Activated CD4-positive, CD25-positive, alpha-beta regulatory T cell treated with anti-CD3 and anti-CD28 coated beads, Interleukin-2, amount 50 U/mL, for 16 hours (primary cell): ENCODE data around the gene HPSE.

ENCODE experiments used
- DNase-seq: peaks from one replicate; pipeline ENCODE4 v3.0.0-alpha.2; 2020; ENCODE audit warnings: low read depth, low spot score

Gene HPSE

GRCh38 chr4:83334425-83335241, at the start of gene HPSE:
TSS of gene HPSE (minus strand) at chr4:83334848. CDS start at chr4:83334782, 66 bp downstream.
- DNase-seq = peak; percentile 16

- no peak for DNase-seq
These were observed 48.2 kb upstream of the HPSE start for GRCh38 chr4:83382850-83383249.

GRCh38 chr4:83381173-83381572, 46.5 kb upstream of the HPSE start:
- DNase-seq = no peak

- DNase-seq = no peak
These were observed 43.8 kb upstream of the HPSE start for GRCh38 chr4:83378419-83378818.

GRCh38 chr4:83372931-83373330, 38.3 kb upstream of the HPSE start:
- no peak for DNase-seq

DNA sequence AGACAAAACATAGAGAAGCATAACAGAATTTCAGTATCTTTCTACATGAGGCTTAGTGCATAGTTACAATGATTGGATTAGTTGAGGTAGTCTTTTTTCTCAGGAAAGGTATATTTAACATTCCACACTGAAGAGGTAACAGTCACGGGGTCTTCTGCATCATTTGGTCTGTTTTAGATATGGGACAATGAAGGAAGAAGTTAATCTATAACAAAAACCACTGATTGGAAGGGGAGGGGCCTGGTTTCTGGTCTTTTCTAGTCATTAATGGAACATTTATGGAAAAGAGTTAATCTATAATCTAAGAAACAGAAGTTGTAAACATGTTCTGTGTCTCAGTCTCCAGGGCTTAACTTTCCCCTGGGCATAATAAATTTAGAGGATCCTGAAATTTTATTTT, 37.3 kb upstream of the HPSE start:
- no peak for DNase-seq

DNA sequence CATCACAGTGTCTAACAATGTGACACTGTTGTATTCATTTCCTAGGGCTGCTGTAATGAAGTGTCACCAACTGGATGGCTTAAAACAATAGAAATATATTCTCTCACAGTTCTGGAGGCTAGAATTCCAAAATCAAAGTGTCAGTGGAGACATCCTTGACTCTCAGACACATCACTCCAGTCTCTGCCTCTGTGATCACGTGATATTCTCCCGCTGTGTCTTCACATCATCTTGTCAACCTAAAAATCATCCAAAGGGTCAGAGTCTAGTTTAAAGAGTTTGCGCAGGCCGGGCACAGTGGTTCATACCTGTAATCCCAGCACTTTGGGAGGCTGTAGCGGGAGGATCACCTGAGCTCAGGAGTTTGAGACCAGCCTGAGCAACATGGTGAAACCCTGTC, 36.6 kb upstream of the HPSE start:
- no peak for DNase-seq

DNA sequence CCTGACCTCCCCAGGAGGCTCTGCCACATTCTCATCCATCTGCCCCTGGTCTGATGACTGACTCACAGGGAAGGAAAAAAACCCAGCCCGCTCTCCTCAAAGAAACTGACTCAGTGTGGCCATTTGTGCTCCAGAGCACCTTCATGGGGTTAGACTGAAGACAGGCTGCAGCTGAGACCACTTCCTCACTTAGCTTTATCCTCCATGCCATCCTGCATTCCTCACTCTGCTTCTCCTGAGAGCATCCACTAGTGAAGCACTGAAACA, 35.9 kb upstream of the HPSE start:
- no peak for DNase-seq

- DNase-seq = no peak
These were observed 35.4 kb upstream of the HPSE start for GRCh38 chr4:83369831-83370639.

- DNase-seq = no peak
These were observed 29.7 kb upstream of the HPSE start for GRCh38 chr4:83364312-83364711.

- DNase-seq = no peak
These were observed 28.1 kb upstream of the HPSE start for GRCh38 chr4:83362492-83363329.

GRCh38 chr4:83361416-83362103, 26.9 kb upstream of the HPSE start:
- no peak for DNase-seq

DNA sequence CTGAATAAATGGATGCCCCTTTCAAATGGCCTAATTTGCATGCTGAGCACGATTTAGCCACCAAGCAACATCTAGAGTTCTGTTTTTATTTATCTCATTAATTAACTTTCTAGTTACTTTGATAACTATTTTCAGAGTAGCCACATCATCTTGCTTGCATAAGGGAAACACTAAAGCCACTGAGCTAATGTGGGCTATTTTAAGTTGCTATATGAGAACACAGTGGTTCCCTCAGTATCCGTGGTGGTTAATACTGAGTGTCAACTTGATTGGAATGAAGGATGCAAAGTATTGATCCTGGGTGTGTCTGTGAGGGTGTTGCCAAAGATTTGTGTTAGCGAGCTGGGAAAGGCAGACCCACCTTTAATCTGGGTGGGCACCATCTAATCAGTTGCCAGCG, 25.4 kb upstream of the HPSE start:
- no peak for DNase-seq

- no peak for DNase-seq
These were observed 23.8 kb upstream of the HPSE start for GRCh38 chr4:83358410-83358809.

GRCh38 chr4:83356899-83357661, 22.4 kb upstream of the HPSE start:
- no peak for DNase-seq

DNA sequence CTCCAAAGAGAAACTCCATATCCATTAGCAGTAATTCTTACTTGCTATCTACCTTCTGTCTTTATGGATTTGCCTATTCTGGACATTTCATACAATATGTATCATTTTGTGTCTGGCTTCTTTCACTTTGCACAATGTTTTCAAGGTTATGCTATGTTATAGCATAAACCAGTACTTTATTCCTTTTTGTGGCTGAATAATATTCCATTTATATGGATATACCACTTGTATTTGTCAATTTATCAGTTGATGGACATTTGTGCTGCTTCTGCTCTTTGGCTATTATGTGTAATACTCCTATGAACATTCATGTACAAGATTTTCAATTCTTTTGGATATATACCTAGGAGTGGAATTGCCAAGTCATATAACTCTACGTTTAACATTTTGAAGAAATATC, 18.9 kb upstream of the HPSE start:
- no peak for DNase-seq

DNA sequence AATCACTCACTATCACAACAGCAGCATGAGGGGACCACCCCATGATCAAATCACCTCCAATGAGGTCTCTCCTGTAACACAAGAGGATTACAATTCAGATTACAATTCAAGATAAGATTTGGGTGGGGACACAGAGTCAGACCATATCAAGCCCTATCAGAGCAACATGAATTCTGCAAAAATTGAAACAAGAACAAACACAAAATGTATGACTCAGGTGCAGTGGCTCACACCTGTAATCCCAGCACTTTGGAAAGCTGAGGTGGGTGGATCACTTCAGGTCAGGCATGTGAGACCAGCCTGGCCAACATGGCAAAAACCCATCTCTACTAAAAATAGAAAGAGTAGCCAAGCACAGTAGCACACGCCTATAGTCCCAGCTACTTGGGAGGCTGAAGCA, 13.4 kb upstream of the HPSE start:
- no peak for DNase-seq

- DNase-seq = no peak
These were observed 7.8 kb upstream of the HPSE start for GRCh38 chr4:83342476-83342875.

GRCh38 chr4:83340692-83341343, 6.2 kb upstream of the HPSE start:
- DNase-seq = no peak

DNA sequence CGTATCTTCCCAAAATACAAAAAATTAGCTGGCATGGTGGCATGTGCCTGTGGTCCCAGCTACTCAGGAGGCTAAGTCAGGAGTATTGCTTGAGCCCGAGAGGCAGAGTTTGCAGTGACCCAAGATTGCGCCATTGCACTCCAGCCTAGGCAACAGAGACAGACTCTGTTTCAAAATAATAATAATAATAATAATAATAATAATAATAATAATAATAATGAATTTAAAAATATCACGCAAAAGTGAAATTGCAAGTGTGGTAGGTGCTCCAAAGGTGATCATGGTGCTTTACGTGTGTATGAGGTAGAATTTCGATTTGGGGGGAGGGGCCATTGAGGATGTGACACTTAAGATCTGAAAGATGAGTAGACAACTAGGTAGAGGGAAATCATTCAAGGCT, 4.9 kb upstream of the HPSE start:
- DNase-seq = no peak
